ENCODE results near the gene NUP35. TPM values are rescaled to one million over a fixed set of nuclear protein-coding genes. Genes with fewer than 3 reads are reported as not detected.

Gene NUP35
- total RNA-seq, 1 donor from 2014 or later, result 25.1 TPM

DNA sequence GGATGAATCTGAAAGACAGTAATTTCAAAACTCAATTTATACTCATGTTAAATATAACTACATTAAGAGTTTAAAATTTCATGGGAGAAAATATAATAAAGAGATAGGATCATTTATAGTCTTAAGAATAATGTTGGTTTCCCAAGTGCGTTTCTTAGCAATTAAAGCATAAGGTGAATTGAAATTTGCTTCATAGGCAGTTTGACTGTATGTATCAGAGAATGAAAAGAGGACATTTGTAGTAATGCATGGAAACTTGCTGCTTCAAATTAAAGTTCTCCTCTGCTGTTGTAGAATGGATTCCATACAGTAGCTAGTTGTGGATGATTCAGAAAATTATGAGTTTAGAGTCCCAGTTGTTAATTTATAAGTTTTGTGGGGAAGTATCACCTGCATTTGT, 68.1 kb downstream of the NUP35 start:
- ChIA-PET POLR2A (no interaction called here), CTCF (no interaction called here)
- H3K27me3 Mint-ChIP-seq, result no peaks in the 10 kb centered on the region
- ATAC-seq (ENCODE audit: low read depth) (no peak), DNase-seq (no peak)
- peaks cover 61% of the 10 kb centered on the region for H3K36me3 Mint-ChIP-seq (ENCODE audit: low read depth)
- intact Hi-C loops (cut with micrococcal nuclease), result no loop called here
- no peaks in the 10 kb centered on the region for H3K4me1 Mint-ChIP-seq
- H3K27ac Mint-ChIP-seq, result no peak overlapping the region
- TF ChIP-seq CTCF (IDR thresholded peaks at IDR 0.05), result no peak
- H3K4me3 Mint-ChIP-seq, result no peak overlapping the region
- H3K9me3 Mint-ChIP-seq, result no peaks in the 10 kb centered on the region

DNA sequence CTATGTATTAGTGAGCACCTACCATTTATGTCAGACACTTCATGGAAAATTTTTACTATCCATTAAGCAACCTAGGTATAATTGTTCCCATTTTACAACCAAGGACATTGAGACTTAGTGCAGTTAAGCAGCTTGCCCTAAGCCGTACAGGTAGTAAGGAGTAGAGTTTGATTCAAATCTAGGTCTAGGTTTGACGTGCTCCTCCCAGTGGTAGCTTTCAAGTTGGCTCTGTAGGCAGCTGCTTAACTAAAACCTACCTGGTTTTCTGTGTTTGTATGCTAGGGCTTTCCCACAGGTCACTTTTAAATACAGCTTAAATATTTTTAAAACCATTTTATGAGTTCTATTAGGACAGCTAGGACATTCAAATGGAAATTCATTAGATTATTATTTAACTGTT, 69.7 kb downstream of the NUP35 start:
- Mint-ChIP-seq H3K36me3 (ENCODE audit: low read depth) (peaks cover 49% of the 10 kb centered on the region), H3K27me3 (no peaks in the 10 kb centered on the region), H3K4me3 (no peak overlapping the region), H3K4me1 (no peaks in the 10 kb centered on the region), H3K9me3 (no peaks in the 10 kb centered on the region), H3K27ac (no peak overlapping the region)
- intact Hi-C loops (cut with micrococcal nuclease), result no loop called here
- no peak for TF ChIP-seq CTCF (IDR thresholded peaks at IDR 0.05)
- CTCF ChIA-PET, result no interaction called here
- ATAC-seq (ENCODE audit: low read depth) (no peak), DNase-seq (no peak)
- POLR2A ChIA-PET, result no interaction called here

DNA sequence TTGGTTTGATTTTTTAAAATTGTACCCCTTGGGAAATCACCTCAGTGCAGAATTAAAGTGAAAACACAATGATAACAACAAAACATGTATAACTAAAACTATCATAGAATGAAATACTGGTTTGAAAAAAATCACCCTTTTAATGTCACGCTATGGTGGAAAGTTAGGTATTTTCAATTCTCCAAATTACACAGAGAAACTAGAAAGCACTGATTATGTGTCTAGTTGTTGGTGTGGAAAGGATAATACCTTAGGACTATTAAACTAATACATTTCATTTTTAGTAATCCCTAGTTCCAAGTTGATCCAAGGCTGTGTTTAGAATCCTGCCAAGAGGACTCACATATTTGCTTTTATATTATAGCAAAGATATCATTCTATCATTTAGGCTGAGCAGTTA, 71.2 kb downstream of the NUP35 start:
- CTCF ChIA-PET, result no interaction called here
- no peak overlapping the region for H3K27ac Mint-ChIP-seq
- peaks cover 44% of the 10 kb centered on the region for H3K36me3 Mint-ChIP-seq (ENCODE audit: low read depth)
- no peaks in the 10 kb centered on the region for H3K9me3 Mint-ChIP-seq
- no peaks in the 10 kb centered on the region for H3K27me3 Mint-ChIP-seq
- no peaks in the 10 kb centered on the region for H3K4me1 Mint-ChIP-seq
- intact Hi-C loops (cut with micrococcal nuclease), result no loop called here
- POLR2A ChIA-PET, result interaction anchor here (0.6 kb wide), 1 partner anchor 18 kb away, joined by 3 read pairs; no protein-coding TSS in a partner anchor
- no peak overlapping the region for H3K4me3 Mint-ChIP-seq
- ATAC-seq (ENCODE audit: low read depth) (no peak), DNase-seq (no peak)
- no peak for TF ChIP-seq CTCF (IDR thresholded peaks at IDR 0.05)

DNA sequence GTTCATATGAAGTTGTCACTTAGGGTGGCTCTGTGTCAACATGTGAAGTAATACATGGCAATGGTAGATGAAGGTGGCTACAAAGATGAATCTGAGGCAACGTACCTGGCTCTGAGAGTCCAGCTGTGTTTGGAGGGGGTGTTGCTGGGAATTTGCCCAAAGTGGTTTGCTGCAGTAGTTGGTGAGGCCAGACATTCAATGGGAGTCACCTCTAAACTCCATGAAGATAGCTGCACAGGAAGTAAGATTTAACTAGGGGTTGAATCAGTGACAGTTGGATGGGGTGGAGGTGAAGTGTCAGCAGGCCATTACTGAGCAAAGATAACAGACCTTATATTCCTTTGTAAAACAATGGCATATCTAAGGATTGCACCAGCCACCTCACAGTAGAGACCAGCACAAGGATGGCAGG, 71.8 kb downstream of the NUP35 start:
- no peaks in the 10 kb centered on the region for H3K4me1 Mint-ChIP-seq

GRCh38 chr2:183204397-183204796, 80.2 kb downstream of the NUP35 start:
- H3K27ac Mint-ChIP-seq, result no peak overlapping the region
- CTCF ChIA-PET, result no interaction called here
- H3K4me3 Mint-ChIP-seq, result no peak overlapping the region
- POLR2A ChIA-PET, result no interaction called here
- intact Hi-C loops (cut with micrococcal nuclease), result no loop called here
- H3K4me1 Mint-ChIP-seq, result no peaks in the 10 kb centered on the region
- ATAC-seq (ENCODE audit: low read depth) (no peak), DNase-seq (no peak)
- TF ChIP-seq CTCF (IDR thresholded peaks at IDR 0.05), result no peak
- no peaks in the 10 kb centered on the region for H3K27me3 Mint-ChIP-seq
- peaks cover 8% of the 10 kb centered on the region for H3K36me3 Mint-ChIP-seq (ENCODE audit: low read depth)
- no peaks in the 10 kb centered on the region for H3K9me3 Mint-ChIP-seq

More for the DNA sequence above, 71.8 kb downstream of the NUP35 start:
- H3K27me3 Mint-ChIP-seq, result no peaks in the 10 kb centered on the region
- no peak for DNase-seq
- ATAC-seq (ENCODE audit: low read depth), result no peak
- intact Hi-C loops (cut with micrococcal nuclease), result no loop called here
- no peak overlapping the region for H3K27ac Mint-ChIP-seq
- no peak overlapping the region for H3K4me3 Mint-ChIP-seq
- POLR2A ChIA-PET, result no interaction called here
- H3K9me3 Mint-ChIP-seq, result no peaks in the 10 kb centered on the region
- CTCF ChIA-PET, result no interaction called here
- peaks cover 42% of the 10 kb centered on the region for H3K36me3 Mint-ChIP-seq (ENCODE audit: low read depth)
- no peak for TF ChIP-seq CTCF (IDR thresholded peaks at IDR 0.05)
